ENCODE results near the gene KLF13.

Gene KLF13

DNA sequence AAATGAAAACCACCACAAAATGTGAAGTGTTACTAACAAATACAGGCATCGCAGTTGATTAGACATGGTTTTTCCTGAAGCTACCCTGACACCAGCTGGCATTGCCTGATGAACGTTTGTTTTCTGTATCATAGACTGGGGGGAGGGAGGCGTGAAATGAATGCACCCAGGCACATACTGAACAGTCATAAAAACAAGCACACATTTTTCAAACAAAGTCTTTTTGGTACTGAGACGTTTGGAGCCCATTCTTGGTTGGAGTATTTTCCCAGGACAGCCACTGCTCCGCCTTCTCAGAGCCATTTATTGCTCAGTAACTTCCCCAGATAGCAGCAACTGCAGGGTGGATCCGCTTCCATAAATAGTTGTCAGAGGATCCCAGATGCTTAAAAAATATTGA lies 52.4 kb downstream of the KLF13 start:
- H2BK12ac ChIP-seq (ENCODE audit: low read length), result no peak overlapping the region
- no peak overlapping the region for H2BK5ac ChIP-seq (ENCODE audit: low read depth, low read length, poor library complexity)
- H3K79me1 ChIP-seq (ENCODE audit: low read length), result peaks cover 15% of the 10 kb centered on the region
- H4K91ac ChIP-seq (ENCODE audit: low read depth, low read length), result no peak overlapping the region
- no peak overlapping the region for H3K4me3 ChIP-seq (ENCODE audit: low read depth, low read length)
- H3K9me3 ChIP-seq (ENCODE audit: insufficient read depth, low read depth, low read length), result peaks cover 3% of the 10 kb centered on the region
- H3K18ac ChIP-seq (ENCODE audit: low read length), result no peak overlapping the region
- no peak overlapping the region for H3K4ac ChIP-seq (ENCODE audit: low read depth, low read length)
- H3K79me2 ChIP-seq (ENCODE audit: control insufficient read depth, insufficient read depth, low read length, poor library complexity), result peaks cover 4% of the 10 kb centered on the region
- H2AK5ac ChIP-seq (ENCODE audit: low read length), result no peak overlapping the region
- H3K14ac ChIP-seq (ENCODE audit: low read length), result no peak overlapping the region
- no CpG with 5 or more reads among the region's 6 CpGs for WGBS (ENCODE audit: extremely low coverage, insufficient coverage, insufficient read length)
- no peak overlapping the region for H4K12ac ChIP-seq (ENCODE audit: low read depth, low read length)
- H4K8ac ChIP-seq (ENCODE audit: low read depth, low read length), result no peak overlapping the region
- H3K27me3 ChIP-seq (ENCODE audit: insufficient read depth, low read length), result no peaks in the 10 kb centered on the region
- no peak overlapping the region for H2AFZ ChIP-seq (ENCODE audit: insufficient read depth, low read length, poor library complexity)
- no peak overlapping the region for H3K9ac ChIP-seq (ENCODE audit: low read length)
- H3K27ac ChIP-seq (ENCODE audit: low read depth, low read length), result no peak overlapping the region
- H3K23ac ChIP-seq (ENCODE audit: low read length), result no peak overlapping the region
- no peak for DNase-seq
- H3K4me2 ChIP-seq (ENCODE audit: low read length), result no peak overlapping the region
- no peak overlapping the region for H2BK120ac ChIP-seq (ENCODE audit: insufficient read depth, low read length, poor library complexity)
- peaks cover 17 to 26% of the 10 kb centered on the region in 2 experiments for H3K36me3 ChIP-seq (ENCODE audit: control insufficient read depth in 1 of 2, insufficient read depth in 2 of 2, low read length in 2 of 2)
- H3K4me1 ChIP-seq (ENCODE audit: control insufficient read depth in 1 of 2, insufficient read depth in 2 of 2, low read length in 2 of 2), result peaks cover 13 to 23% of the 10 kb centered on the region in 2 experiments

DNA sequence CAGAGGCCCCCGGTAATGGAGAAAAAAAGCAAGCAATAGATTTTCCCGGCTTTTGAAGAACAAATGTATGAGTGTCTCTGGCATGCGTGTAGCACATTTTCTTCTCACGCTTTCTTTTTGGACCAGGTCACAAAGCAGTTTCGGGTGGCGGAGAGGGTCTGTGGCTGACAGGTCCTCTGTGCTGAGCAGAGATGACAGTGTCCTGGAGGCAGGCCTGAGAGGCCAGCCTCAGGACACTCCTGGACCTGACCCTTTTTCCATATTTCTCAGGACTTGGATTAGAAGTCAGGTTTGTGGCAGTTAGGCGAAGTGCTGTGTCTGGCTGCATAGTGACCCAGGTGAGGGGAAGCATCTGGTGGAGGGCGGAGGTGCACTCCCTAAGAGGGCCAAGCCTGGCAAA lies 52.9 kb downstream of the KLF13 start:
- Histone ChIP-seq H4K8ac (ENCODE audit: low read depth, low read length) (no peak overlapping the region), H3K4me1 (ENCODE audit: control insufficient read depth in 1 of 2, insufficient read depth in 2 of 2, low read length in 2 of 2) (peaks cover 10 to 18% of the 10 kb centered on the region in 2 experiments), H3K23ac (ENCODE audit: low read length) (no peak overlapping the region), H4K91ac (ENCODE audit: low read depth, low read length) (no peak overlapping the region), H2BK120ac (ENCODE audit: insufficient read depth, low read length, poor library complexity) (no peak overlapping the region), H3K4me3 (ENCODE audit: low read depth, low read length) (no peak overlapping the region), H3K27me3 (ENCODE audit: insufficient read depth, low read length) (no peaks in the 10 kb centered on the region), H3K36me3 (ENCODE audit: control insufficient read depth in 1 of 2, insufficient read depth in 2 of 2, low read length in 2 of 2) (peaks cover 16 to 23% of the 10 kb centered on the region in 2 experiments), H4K12ac (ENCODE audit: low read depth, low read length) (no peak overlapping the region), H2BK12ac (ENCODE audit: low read length) (no peak overlapping the region), H3K18ac (ENCODE audit: low read length) (no peak overlapping the region), H3K79me1 (ENCODE audit: low read length) (peaks cover 9% of the 10 kb centered on the region), H3K79me2 (ENCODE audit: control insufficient read depth, insufficient read depth, low read length, poor library complexity) (peaks cover 2% of the 10 kb centered on the region), H3K9me3 (ENCODE audit: insufficient read depth, low read depth, low read length) (peaks cover 4% of the 10 kb centered on the region), H3K27ac (ENCODE audit: low read depth, low read length) (no peak overlapping the region), H2AK5ac (ENCODE audit: low read length) (no peak overlapping the region), H3K4ac (ENCODE audit: low read depth, low read length) (no peak overlapping the region), H3K4me2 (ENCODE audit: low read length) (no peak overlapping the region), H3K9ac (ENCODE audit: low read length) (no peak overlapping the region), H2AFZ (ENCODE audit: insufficient read depth, low read length, poor library complexity) (no peak overlapping the region), H2BK5ac (ENCODE audit: low read depth, low read length, poor library complexity) (no peak overlapping the region), H3K14ac (ENCODE audit: low read length) (no peak overlapping the region)
- WGBS (ENCODE audit: extremely low coverage, insufficient coverage, insufficient read length), result no CpG with 5 or more reads among the region's 8 CpGs
- no peak for DNase-seq

- Histone ChIP-seq H3K4me2 (ENCODE audit: low read length) (no peak overlapping the region), H3K4me3 (ENCODE audit: low read depth, low read length) (no peak overlapping the region), H3K9me3 (ENCODE audit: insufficient read depth, low read depth, low read length) (peaks cover 5% of the 10 kb centered on the region), H3K4me1 (ENCODE audit: control insufficient read depth in 1 of 2, insufficient read depth in 2 of 2, low read length in 2 of 2) (peaks cover 5 to 13% of the 10 kb centered on the region in 2 experiments), H2AK5ac (ENCODE audit: low read length) (no peak overlapping the region), H2BK120ac (ENCODE audit: insufficient read depth, low read length, poor library complexity) (no peak overlapping the region), H3K18ac (ENCODE audit: low read length) (no peak overlapping the region), H3K79me1 (ENCODE audit: low read length) (peaks cover 3% of the 10 kb centered on the region), H3K36me3 (ENCODE audit: control insufficient read depth in 1 of 2, insufficient read depth in 2 of 2, low read length in 2 of 2) (peaks cover 16% of the 10 kb centered on the region in 2 experiments), H2BK12ac (ENCODE audit: low read length) (no peak overlapping the region), H3K9ac (ENCODE audit: low read length) (no peak overlapping the region), H3K23ac (ENCODE audit: low read length) (no peak overlapping the region), H2BK5ac (ENCODE audit: low read depth, low read length, poor library complexity) (no peak overlapping the region), H4K8ac (ENCODE audit: low read depth, low read length) (no peak overlapping the region), H3K27ac (ENCODE audit: low read depth, low read length) (no peak overlapping the region), H3K27me3 (ENCODE audit: insufficient read depth, low read length) (no peaks in the 10 kb centered on the region), H2AFZ (ENCODE audit: insufficient read depth, low read length, poor library complexity) (no peak overlapping the region), H4K91ac (ENCODE audit: low read depth, low read length) (no peak overlapping the region), H3K14ac (ENCODE audit: low read length) (peak overlapping the region; percentile 33), H3K4ac (ENCODE audit: low read depth, low read length) (no peak overlapping the region), H4K12ac (ENCODE audit: low read depth, low read length) (no peak overlapping the region), H3K79me2 (ENCODE audit: control insufficient read depth, insufficient read depth, low read length, poor library complexity) (no peaks in the 10 kb centered on the region)
- WGBS (ENCODE audit: extremely low coverage, insufficient coverage, insufficient read length), result no CpG with 5 or more reads among the region's 10 CpGs
- no peak for DNase-seq
Measured at GRCh38 chr15:31381801-31382712, 55.4 kb downstream of the KLF13 start.

- Histone ChIP-seq H3K4me1 (ENCODE audit: control insufficient read depth in 1 of 2, insufficient read depth in 2 of 2, low read length in 2 of 2) (peaks cover 3 to 12% of the 10 kb centered on the region in 2 experiments), H2AK5ac (ENCODE audit: low read length) (no peak overlapping the region), H3K79me1 (ENCODE audit: low read length) (no peaks in the 10 kb centered on the region), H2BK5ac (ENCODE audit: low read depth, low read length, poor library complexity) (no peak overlapping the region), H2AFZ (ENCODE audit: insufficient read depth, low read length, poor library complexity) (no peak overlapping the region), H3K14ac (ENCODE audit: low read length) (no peak overlapping the region), H3K79me2 (ENCODE audit: control insufficient read depth, insufficient read depth, low read length, poor library complexity) (no peaks in the 10 kb centered on the region), H3K36me3 (ENCODE audit: control insufficient read depth in 1 of 2, insufficient read depth in 2 of 2, low read length in 2 of 2) (peaks cover 13 to 16% of the 10 kb centered on the region in 2 experiments), H3K18ac (ENCODE audit: low read length) (no peak overlapping the region), H4K12ac (ENCODE audit: low read depth, low read length) (no peak overlapping the region), H4K8ac (ENCODE audit: low read depth, low read length) (no peak overlapping the region), H3K4ac (ENCODE audit: low read depth, low read length) (no peak overlapping the region), H3K9ac (ENCODE audit: low read length) (no peak overlapping the region), H3K23ac (ENCODE audit: low read length) (no peak overlapping the region), H4K91ac (ENCODE audit: low read depth, low read length) (no peak overlapping the region), H3K4me3 (ENCODE audit: low read depth, low read length) (no peak overlapping the region), H3K9me3 (ENCODE audit: insufficient read depth, low read depth, low read length) (peaks cover 5% of the 10 kb centered on the region), H3K27ac (ENCODE audit: low read depth, low read length) (peak overlapping the region; percentile 7), H3K4me2 (ENCODE audit: low read length) (no peak overlapping the region), H3K27me3 (ENCODE audit: insufficient read depth, low read length) (no peaks in the 10 kb centered on the region), H2BK12ac (ENCODE audit: low read length) (no peak overlapping the region), H2BK120ac (ENCODE audit: insufficient read depth, low read length, poor library complexity) (no peak overlapping the region)
- DNase-seq, result no peak
- no CpG with 5 or more reads among the region's 5 CpGs for WGBS (ENCODE audit: extremely low coverage, insufficient coverage, insufficient read length)
Measured at GRCh38 chr15:31382713-31383045, 56.0 kb downstream of the KLF13 start.
